Pancreas (tissue), 10 donors: ENCODE measurements around the gene CAMSAP3. TPM values are rescaled to one million over a fixed set of nuclear protein-coding genes. Genes with fewer than 3 reads are reported as not detected.

ENCODE experiments used
- ATAC-seq, 4 donors: fragments of 200-7000 bp; cut with Tn5 transposase; one replicate each; pipeline versions ENCODE4 v1.8.0 to v1.9.1; 2020; ENCODE audit warnings: mild to moderate bottlenecking in 4 of 4, moderate library complexity in 4 of 4
- DNase-seq, 6 donors: peaks; one replicate each; pipeline ENCODE4 v3.0.0-alpha.2; 2020
- FAIRE-seq: peaks from 2 replicates; lab custom pipeline; 2012; peaks lifted over from hg19 to GRCh38; lab: Jason Lieb, UNC
- H3K27ac ChIP-seq, 4 donors: fragments of 200-600 bp; sonication (generic); 1 replicate in 3 of 4; 2 replicates in 1 of 4; pipeline versions ENCODE4 v1.5.0 to v1.8.0; 2020
- H3K27me3 ChIP-seq, 4 donors: fragments of 200-600 bp; one replicate each; pipeline ENCODE4 v1.8.0; 2021
- H3K36me3 ChIP-seq, 3 donors: fragments of 200-600 bp; sonication (generic) in 1 of 3; one replicate each; pipeline versions ENCODE4 v1.5.0 to v1.8.0; 2020 to 2021
- H3K4me1 ChIP-seq, 3 donors: fragments of 200-600 bp; one replicate each; pipeline ENCODE4 v1.8.0; 2021
- H3K4me3 ChIP-seq, 4 donors: fragments of 200-600 bp; sonication (generic) in 2 of 4; one replicate each; pipeline versions ENCODE4 v1.5.0 to v1.8.0; 2020 to 2021
- H3K9me3 ChIP-seq, 4 donors: fragments of 200-600 bp; one replicate each; pipeline ENCODE4 v1.8.0; 2021
- WGBS, 2 donors: extraction: QIAGEN DNeasy Blood & Tissue Kit; methylation state at CpG; one replicate each; pipeline ENCODE4 v1.1.7; 2013; 5-methylcytosine and 5-hydroxymethylcytosine counted together
- intact Hi-C, 3 donors: fragments of 100-400 bp; cut with DNase I; formaldehyde crosslinking; loops; one replicate each; pipeline versions ENCODE4 v1.11.1 to v1.14.2; 2022
- polyA plus RNA-seq, 2 donors: library from polyadenylated mRNA; stranded (reverse); fragments of 200-250 nt; gene quantifications; one replicate each; pipeline ENCODE4 v1.2.3, GENCODE V29; 2013
- total RNA-seq, 6 donors: library from RNA; stranded (reverse); fragmentation: NEBNext Ultra II Directional in 4 of 6; extraction: Animal tissue kit (Norgen Biotek cat#: 25700) in 4 of 6; gene quantifications; one replicate each; pipeline versions ENCODE4 v1.2.1 to v1.2.4, GENCODE V29; 2021 to 2023
- TF ChIP-seq, protein P1 (sequence below), 4 donors: fragments of 200-600 bp; sonication (generic) in 3 of 4; IDR thresholded peaks; one replicate each; pipeline versions ENCODE4 v1.5.0 to v1.8.0; 2021; ENCODE audit warnings: antibody characterized with exemption in 4 of 4
- donor health status: healthy with polysubstance abuse.
- donor health status: DM: no; HTN: no; CAD: no; lungs with moderate emphysema.
- donor health status: DM: no; HTN: no; CAD: no.
- donor health status: control.
- donor health status: control.
- donor health status: Bipolar disorder and iron deficiency.
- donor health status: DM: yes; HTN: yes; CAD: no.
- donor health status: DM: no; HTN: no; CAD: no.
- donor health status: DM: no; HTN: no; CAD: no.
- donor health status: DM: yes; HTN: yes; CAD: no.

CAMSAP3 gene
- total and polyA plus RNA-seq, 8 donors = 12.1 to 64.5 (median 23.5) TPM

DNA sequence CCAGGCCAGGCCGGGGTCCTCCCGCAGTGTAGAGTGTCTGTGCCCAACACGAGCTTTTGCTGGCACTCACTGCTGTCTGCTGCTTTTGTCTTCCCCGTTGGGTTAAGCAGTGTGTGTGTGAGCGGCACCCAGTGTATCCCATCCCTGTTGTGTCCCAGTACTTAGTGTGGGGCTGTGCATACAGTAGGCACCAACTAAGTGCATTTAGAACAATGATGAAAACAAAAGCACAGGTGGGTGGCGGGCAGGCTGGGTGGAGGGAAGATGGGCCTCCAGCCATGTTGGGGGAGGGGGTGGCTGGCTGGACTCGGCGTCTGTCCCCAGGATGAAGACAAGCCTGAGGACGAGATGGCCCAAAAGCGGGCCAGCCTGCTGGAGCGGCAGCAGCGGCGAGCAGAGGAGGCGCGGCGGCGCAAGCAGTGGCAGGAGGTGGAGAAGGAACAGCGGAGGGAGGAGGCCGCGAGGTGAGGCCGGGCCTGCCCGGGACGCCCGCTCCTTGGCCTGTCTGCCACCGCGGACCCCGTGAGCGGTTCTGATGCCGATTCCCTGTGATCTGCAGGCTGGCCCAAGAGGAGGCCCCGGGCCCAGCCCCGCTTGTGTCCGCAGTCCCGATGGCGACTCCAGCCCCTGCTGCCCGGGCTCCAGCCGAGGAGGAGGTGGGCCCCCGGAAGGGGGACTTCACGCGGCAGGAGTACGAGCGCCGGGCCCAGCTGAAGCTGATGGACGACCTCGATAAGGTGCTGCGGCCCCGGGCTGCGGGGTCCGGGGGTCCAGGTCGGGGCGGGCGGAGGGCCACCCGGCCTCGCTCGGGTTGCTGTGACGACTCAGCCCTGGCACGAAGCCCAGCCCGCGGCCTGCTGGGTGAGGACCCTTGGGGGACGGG lies 19.4 kb downstream of the CAMSAP3 start:
- no peaks in the 10 kb centered on the region for H3K27me3 ChIP-seq
- no peak for FAIRE-seq
- TF ChIP-seq, protein P1, sequence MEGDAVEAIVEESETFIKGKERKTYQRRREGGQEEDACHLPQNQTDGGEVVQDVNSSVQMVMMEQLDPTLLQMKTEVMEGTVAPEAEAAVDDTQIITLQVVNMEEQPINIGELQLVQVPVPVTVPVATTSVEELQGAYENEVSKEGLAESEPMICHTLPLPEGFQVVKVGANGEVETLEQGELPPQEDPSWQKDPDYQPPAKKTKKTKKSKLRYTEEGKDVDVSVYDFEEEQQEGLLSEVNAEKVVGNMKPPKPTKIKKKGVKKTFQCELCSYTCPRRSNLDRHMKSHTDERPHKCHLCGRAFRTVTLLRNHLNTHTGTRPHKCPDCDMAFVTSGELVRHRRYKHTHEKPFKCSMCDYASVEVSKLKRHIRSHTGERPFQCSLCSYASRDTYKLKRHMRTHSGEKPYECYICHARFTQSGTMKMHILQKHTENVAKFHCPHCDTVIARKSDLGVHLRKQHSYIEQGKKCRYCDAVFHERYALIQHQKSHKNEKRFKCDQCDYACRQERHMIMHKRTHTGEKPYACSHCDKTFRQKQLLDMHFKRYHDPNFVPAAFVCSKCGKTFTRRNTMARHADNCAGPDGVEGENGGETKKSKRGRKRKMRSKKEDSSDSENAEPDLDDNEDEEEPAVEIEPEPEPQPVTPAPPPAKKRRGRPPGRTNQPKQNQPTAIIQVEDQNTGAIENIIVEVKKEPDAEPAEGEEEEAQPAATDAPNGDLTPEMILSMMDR (IDR thresholded peaks at IDR 0.05) = no peak
- intact Hi-C loops = no loop called here
- no peaks in the 10 kb centered on the region for H3K9me3 ChIP-seq
- peaks cover 21 to 25% (median 23%) of the 10 kb centered on the region in 3 donors for H3K4me1 ChIP-seq
- H3K4me3 ChIP-seq = no peak overlapping the region
- peak in 2 of 6 donors; percentile 66 to 84 for DNase-seq
- 89 to 90% methylated on average over 50 to 59 of the region's 59 CpGs for WGBS, 2 donors
- no peak overlapping the region for H3K27ac ChIP-seq
- no peak for ATAC-seq
- peaks cover 0 to 35% (median 11%) of the 10 kb centered on the region in 3 donors for H3K36me3 ChIP-seq

DNA sequence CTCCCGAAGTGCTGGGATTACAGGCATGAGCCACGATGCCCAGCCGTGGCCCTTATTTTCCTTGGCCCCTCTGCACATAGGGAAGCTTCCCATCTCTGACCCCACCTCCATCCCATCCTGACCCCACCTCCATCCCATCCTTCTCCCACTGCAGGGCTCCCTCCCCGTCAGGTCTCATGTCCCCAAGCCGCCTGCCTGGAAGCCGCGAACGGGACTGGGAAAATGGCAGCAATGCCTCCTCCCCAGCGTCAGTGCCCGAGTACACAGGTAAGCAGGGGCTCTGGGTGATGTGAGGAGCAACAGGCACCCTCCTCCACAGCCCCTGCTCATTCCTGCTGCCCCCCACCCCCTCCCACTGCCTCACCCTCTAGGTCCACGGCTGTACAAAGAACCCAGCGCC lies 21.5 kb downstream of the CAMSAP3 start:
- Histone ChIP-seq H3K9me3 (no peaks in the 10 kb centered on the region), H3K4me1 (peaks cover 24 to 28% (median 26%) of the 10 kb centered on the region in 3 donors), H3K27ac (peak overlapping the region in 2 of 4 donors; percentile 99), H3K36me3 (peaks cover 0 to 31% (median 24%) of the 10 kb centered on the region in 3 donors), H3K4me3 (no peak overlapping the region), H3K27me3 (no peaks in the 10 kb centered on the region)
- FAIRE-seq (no peak), DNase-seq (peak in 1 of 6 donors; percentile 71), ATAC-seq (no peak)
- intact Hi-C loops = no loop called here
- 91 to 97% methylated on average over 12 of the region's 12 CpGs for WGBS, 2 donors
- TF ChIP-seq, protein P1 (IDR thresholded peaks at IDR 0.05) = no peak

DNA sequence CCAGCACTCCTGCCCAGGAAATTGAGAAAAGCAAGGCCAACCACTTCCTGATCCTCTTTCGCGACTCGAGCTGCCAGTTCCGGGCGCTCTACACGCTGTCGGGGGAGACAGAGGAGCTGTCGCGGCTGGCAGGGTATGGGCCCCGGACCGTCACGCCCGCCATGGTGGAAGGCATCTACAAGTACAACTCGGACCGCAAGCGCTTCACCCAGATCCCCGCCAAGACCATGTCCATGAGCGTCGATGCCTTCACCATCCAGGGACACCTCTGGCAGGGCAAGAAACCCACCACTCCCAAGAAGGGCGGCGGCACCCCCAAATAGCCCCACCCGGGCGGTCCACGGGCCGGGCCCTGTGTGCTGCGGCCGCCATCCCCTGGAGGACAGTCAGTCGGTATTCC lies 22.1 kb downstream of the CAMSAP3 start:
- no peak for ATAC-seq
- TF ChIP-seq, protein P1 (IDR thresholded peaks at IDR 0.05) = no peak

DNA sequence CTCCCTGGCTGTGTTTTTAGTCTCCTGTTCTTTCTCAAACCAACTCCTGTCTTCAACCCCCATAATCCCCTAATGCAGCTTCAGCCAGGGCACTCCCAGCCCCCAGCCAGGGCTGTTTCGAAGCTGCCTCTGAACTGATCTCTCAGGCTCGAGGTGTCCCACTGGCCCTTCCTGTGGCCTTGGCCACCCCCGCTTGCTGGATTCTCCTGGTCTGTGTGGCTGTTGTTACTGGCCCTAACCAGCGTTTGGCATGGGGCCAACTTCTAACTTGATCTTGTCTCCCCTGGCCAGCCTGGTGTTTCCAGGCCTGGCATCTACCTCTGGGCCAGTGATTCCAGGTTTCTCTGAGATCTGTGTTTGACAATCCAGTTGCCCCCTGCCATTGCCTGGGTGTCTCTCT lies 22.7 kb downstream of the CAMSAP3 start:
- TF ChIP-seq, protein P1 (IDR thresholded peaks at IDR 0.05) = no peak
- Histone ChIP-seq H3K4me1 (peaks cover 24 to 28% (median 26%) of the 10 kb centered on the region in 3 donors), H3K27me3 (no peaks in the 10 kb centered on the region), H3K4me3 (no peak overlapping the region), H3K9me3 (no peaks in the 10 kb centered on the region), H3K36me3 (peaks cover 0 to 37% (median 34%) of the 10 kb centered on the region in 3 donors), H3K27ac (peak overlapping the region; percentile 99 to 100 (median 99))
- ATAC-seq (peak; percentile 30 to 43 (median 33)), DNase-seq (peak; percentile 63 to 89 (median 77)), FAIRE-seq (no peak)
- intact Hi-C loops = no loop called here
- WGBS, 2 donors = 11 to 14% methylated on average over 4 of the region's 4 CpGs

More for the DNA sequence above, 22.1 kb downstream of the CAMSAP3 start:
- no peaks in the 10 kb centered on the region for H3K27me3 ChIP-seq
- H3K9me3 ChIP-seq = no peaks in the 10 kb centered on the region
- DNase-seq = peak in 2 of 6 donors; percentile 57 to 81
- H3K27ac ChIP-seq = peak overlapping the region; percentile 99 to 100 (median 99)
- H3K4me3 ChIP-seq = no peak overlapping the region
- intact Hi-C loops = no loop called here
- WGBS, 2 donors = 90 to 91% methylated on average over 25 to 28 of the region's 28 CpGs
- peaks cover 24 to 28% (median 26%) of the 10 kb centered on the region in 3 donors for H3K4me1 ChIP-seq
- no peak for FAIRE-seq
- peaks cover 0 to 31% (median 28%) of the 10 kb centered on the region in 3 donors for H3K36me3 ChIP-seq
